GM12875 (cell line): Measurements from ENCODE around the gene ATP11B.

Experiments
- H3K4me3 ChIP-seq: one replicate; pipeline ENCODE4 v1.5.1; 2011; ENCODE audit warnings: low read depth, low read length, control low read depth
- TF ChIP-seq, protein P1 (sequence below): IDR thresholded peaks from 2 replicates; pipeline ENCODE4 v1.5.1; 2011; ENCODE audit warnings: low read depth, mild to moderate bottlenecking, control low read depth, inconsistent platforms, low read length, moderate library complexity, borderline replicate concordance; ENCODE audit not compliant: insufficient read depth

The ATP11B gene

DNA sequence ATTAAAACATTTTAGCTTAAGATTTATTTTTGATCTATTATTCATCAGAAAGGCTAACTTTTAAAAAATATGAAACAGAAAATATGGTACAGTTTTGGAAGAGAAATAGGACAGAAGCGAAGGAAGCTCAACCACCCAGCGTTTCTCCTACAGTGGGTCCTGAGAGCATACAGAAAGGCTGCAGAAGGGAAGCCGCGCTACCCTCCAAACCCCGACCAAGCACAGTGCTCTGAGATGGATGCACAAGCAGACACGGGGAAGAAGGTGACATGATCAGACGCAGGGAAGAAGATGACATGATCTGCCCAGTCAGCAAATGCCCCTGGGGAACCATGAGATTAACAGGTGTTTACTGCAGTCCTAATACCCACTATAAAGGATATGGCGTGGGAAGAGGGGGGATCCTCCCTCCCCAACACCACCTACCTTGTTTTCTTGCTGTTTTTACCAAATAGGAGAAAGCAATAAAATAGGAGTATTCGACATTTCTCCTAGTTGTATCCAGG is 172.6 kb downstream of the ATP11B start:
- TF ChIP-seq, protein P1, sequence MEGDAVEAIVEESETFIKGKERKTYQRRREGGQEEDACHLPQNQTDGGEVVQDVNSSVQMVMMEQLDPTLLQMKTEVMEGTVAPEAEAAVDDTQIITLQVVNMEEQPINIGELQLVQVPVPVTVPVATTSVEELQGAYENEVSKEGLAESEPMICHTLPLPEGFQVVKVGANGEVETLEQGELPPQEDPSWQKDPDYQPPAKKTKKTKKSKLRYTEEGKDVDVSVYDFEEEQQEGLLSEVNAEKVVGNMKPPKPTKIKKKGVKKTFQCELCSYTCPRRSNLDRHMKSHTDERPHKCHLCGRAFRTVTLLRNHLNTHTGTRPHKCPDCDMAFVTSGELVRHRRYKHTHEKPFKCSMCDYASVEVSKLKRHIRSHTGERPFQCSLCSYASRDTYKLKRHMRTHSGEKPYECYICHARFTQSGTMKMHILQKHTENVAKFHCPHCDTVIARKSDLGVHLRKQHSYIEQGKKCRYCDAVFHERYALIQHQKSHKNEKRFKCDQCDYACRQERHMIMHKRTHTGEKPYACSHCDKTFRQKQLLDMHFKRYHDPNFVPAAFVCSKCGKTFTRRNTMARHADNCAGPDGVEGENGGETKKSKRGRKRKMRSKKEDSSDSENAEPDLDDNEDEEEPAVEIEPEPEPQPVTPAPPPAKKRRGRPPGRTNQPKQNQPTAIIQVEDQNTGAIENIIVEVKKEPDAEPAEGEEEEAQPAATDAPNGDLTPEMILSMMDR = no peak
- H3K4me3 ChIP-seq = no peak overlapping the region

DNA sequence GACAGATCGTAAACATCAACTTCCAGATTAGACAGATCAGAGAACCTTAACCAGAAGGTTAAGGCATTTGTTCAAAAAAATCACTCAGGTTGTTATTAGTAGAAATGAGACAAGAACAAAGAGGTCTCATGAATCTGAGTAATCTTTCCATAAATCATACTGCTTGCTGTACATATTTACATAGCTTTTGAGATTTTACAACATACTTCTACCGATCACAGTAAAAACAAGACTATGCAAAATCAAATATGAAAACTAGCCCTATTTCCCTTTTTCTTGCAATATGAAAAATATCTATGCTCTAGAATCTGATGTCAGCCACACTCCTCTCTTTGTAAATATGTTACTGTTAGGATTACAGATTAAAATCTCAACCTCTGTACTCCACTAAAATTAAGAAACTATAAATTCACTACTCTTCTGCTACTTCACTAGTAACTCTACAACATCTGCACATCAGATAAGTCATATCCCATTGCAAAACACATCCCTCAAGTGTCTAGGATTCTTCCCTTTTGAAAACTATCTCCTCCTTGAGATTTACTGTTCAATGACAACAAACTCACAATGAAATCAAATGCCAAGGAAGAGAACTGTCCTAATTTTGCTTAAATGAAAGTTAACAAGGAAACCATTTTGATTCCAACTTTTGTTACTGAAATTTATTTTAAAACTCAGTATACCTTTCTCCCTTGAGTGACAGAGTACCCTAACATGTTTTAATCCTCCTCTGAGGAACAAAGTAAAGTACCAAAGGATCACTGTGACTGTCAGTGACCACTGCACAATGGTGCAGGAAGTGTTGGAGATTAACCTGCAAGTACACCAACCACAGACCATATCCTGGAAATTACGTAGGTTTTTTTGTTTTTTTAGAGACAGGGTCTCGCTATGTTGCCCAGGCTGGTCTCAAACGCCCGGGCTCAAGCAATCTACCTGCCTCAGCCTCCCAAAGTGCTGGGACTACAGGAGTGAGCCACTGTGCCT is 174.2 kb downstream of the ATP11B start:
- TF ChIP-seq, protein P1 = no peak

DNA sequence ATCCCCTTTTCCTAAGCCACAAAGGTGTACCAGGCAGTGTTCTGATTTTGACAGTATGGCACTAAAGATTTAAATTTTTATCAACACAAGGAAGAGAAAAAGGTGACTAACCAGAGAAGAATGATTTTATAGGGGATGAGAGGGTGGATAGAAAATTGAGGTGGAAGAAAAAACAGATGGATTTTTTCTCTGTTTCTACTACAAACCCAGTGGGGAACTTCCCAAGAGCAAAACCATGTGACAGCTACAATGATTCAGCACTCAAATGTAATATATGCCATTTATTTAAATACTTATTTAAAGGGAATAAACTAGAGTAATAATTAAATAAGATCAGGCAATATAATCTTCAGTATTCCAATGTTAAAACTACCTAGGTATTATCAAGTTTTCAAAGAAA is 176.0 kb downstream of the ATP11B start:
- no peak overlapping the region for H3K4me3 ChIP-seq
- TF ChIP-seq, protein P1 = no peak

More for the DNA sequence above, 174.2 kb downstream of the ATP11B start:
- H3K4me3 ChIP-seq = no peak overlapping the region

DNA sequence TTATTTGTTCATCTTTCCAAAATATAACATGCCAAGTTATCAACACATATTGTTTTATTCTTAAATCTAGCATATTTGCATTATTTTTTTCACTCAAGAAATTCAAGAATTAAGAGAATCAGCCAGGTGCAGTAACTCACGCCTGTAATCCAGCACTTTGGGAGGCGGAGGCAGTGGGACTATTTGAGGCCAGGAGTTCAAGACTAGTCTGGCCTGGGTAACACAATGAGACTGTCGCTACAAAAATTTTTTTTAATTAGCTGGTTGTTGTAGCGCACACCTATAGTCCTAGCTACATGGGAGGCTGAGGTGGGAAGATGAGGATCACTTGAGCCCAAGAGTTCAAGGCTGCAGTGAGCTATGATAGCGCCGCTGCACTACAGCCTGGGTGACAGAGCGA is 176.5 kb downstream of the ATP11B start:
- H3K4me3 ChIP-seq = no peak overlapping the region
- TF ChIP-seq, protein P1 = no peak

DNA sequence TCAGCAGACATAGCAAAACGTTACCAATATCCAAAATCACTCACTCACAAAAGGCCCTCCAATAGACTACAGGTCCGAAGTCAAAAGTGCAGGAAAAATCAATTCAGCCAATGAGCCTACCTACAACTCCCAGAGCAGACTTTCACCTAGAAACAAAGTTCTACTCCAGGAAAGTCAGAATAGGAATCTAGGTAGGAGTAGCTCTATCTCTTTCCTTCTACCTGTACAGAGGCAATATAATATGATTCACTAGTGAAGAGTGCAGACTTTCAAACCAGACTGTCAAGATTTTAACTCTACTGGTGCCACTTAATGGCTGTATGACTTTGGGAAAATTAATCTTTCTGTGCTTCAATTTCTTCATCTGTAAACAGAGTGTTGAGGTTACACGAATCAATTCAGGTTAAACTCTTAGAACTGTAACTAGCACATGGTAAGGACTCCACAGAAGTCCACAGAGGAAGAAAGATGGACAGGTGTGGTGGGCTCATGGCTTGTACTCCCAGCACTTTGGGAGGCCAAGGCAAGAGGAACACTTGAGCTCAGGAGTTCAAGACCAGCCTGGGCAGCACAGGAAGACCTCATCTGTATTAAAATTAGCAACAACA is 177.6 kb downstream of the ATP11B start:
- TF ChIP-seq, protein P1 = no peak
- no peak overlapping the region for H3K4me3 ChIP-seq
